H1 (cell line): ENCODE data around the gene SH3RF2. TPM values are rescaled to one million over a fixed set of nuclear protein-coding genes. Genes with fewer than 3 reads are reported as not detected.

Source experiments
- CTCF ChIA-PET: fragments of 300-600 bp; sonication (Branson Sonifier 250); formaldehyde crosslinking; loops from one replicate; lab custom pipeline; 2021; ENCODE audit not compliant: partially characterized antibody; lab: Charles Lee
- POLR2A ChIA-PET: fragments of 300-600 bp; sonication (Branson Sonifier 250); formaldehyde crosslinking; loops from one replicate; lab custom pipeline; 2021; ENCODE audit warnings: inconsistent platforms; ENCODE audit not compliant: partially characterized antibody; lab: Charles Lee
- DNase-seq, 2 experiments: peaks; one replicate each; pipeline versions ENCODE4 v3.0.0 to v3.0.0-alpha.2; 2010 to 2022; ENCODE audit warnings: low spot score in 2 of 2, low read depth in 1 of 2, mixed read lengths in 1 of 2
- FAIRE-seq: peaks from 2 replicates; lab custom pipeline; 2011; peaks lifted over from hg19 to GRCh38; lab: Jason Lieb, UNC
- H2AFZ ChIP-seq: 2 replicates; pipeline ENCODE4 v1.8.1; 2012; ENCODE audit warnings: low read length, inconsistent platforms
- H2AK5ac ChIP-seq: 2 replicates; pipeline ENCODE4 v1.6.1; 2013; ENCODE audit warnings: low read depth, low read length
- H2BK120ac ChIP-seq: replicated peaks from 2 replicates; pipeline ENCODE3; 2013; ENCODE audit warnings: low read depth, low read length, inconsistent platforms
- H2BK12ac ChIP-seq: 2 replicates; pipeline ENCODE4 v1.6.1; 2013; ENCODE audit warnings: low read depth, low read length
- H2BK15ac ChIP-seq: 2 replicates; pipeline ENCODE4 v1.6.1; 2013; ENCODE audit warnings: low read length
- H2BK20ac ChIP-seq: 2 replicates; pipeline ENCODE4 v1.6.1; 2013; ENCODE audit warnings: low read length
- H2BK5ac ChIP-seq: 2 replicates; pipeline ENCODE4 v1.6.1; 2013; ENCODE audit warnings: low read depth, low read length
- H3K14ac ChIP-seq: 2 replicates; pipeline ENCODE4 v1.6.1; 2013; ENCODE audit warnings: inconsistent platforms; ENCODE audit not compliant: insufficient read length
- H3K18ac ChIP-seq: 2 replicates; pipeline ENCODE4 v1.6.1; 2013; ENCODE audit warnings: low read length; ENCODE audit errors: extremely low read depth
- H3K23ac ChIP-seq: 2 replicates; pipeline ENCODE4 v1.6.1; 2013; ENCODE audit warnings: inconsistent platforms; ENCODE audit not compliant: insufficient read length
- H3K23me2 ChIP-seq: 2 replicates; pipeline ENCODE4 v1.6.1; 2013; ENCODE audit warnings: low read depth, low read length
- H3K27ac ChIP-seq: 2 replicates; pipeline ENCODE4 v1.6.1; 2011; ENCODE audit warnings: low read depth, low read length, inconsistent platforms
- H3K27me3 ChIP-seq, 4 experiments: replicated peaks in 1 of 4; 1 replicate in 1 of 4; 2 replicates in 3 of 4; pipeline versions ENCODE4 v1.6.1 to v1.8.1; 2011 to 2013; ENCODE audit warnings: low read length in 3 of 4, mild to moderate bottlenecking in 3 of 4, inconsistent platforms in 2 of 4, mixed read lengths in 2 of 4, moderate library complexity in 1 of 4; ENCODE audit not compliant: control insufficient read depth in 3 of 4, insufficient read depth in 3 of 4; ENCODE audit errors: extremely low read depth in 1 of 4
- H3K36me3 ChIP-seq, 4 experiments: 2 replicates each; pipeline versions ENCODE4 v1.6.1 to v1.8.1; 2011 to 2013; ENCODE audit warnings: mild to moderate bottlenecking in 4 of 4, low read length in 3 of 4, moderate library complexity in 2 of 4, control low read depth in 1 of 4, inconsistent platforms in 1 of 4; ENCODE audit not compliant: insufficient read depth in 4 of 4, control insufficient read depth in 2 of 4
- H3K4ac ChIP-seq: replicated peaks from 2 replicates; pipeline ENCODE3; 2013; ENCODE audit warnings: low read length, low read depth, mixed read lengths, inconsistent platforms; ENCODE audit not compliant: insufficient read length
- H3K4me1 ChIP-seq, 4 experiments: replicated peaks in 1 of 4; 1 replicate in 1 of 4; 2 replicates in 3 of 4; pipeline versions ENCODE4 v1.6.1 to v1.8.1; 2011 to 2013; ENCODE audit warnings: low read length in 3 of 4, inconsistent platforms in 2 of 4, mixed read lengths in 1 of 4; ENCODE audit not compliant: insufficient read depth in 4 of 4, control insufficient read depth in 3 of 4
- H3K4me2 ChIP-seq, 2 experiments: 2 replicates each; pipeline versions ENCODE4 v1.6.1 to v1.8.1; 2011 to 2013; ENCODE audit warnings: low read depth in 2 of 2, low read length in 2 of 2, control low read depth in 1 of 2, inconsistent platforms in 1 of 2, mild to moderate bottlenecking in 1 of 2; ENCODE audit not compliant: insufficient read depth in 1 of 2
- H3K4me3 ChIP-seq, 4 experiments: fragments of 200-600, 300-600 bp in 1 of 4; sonication (generic), shearing (Covaris generic), sonication (Bioruptor Twin) in 1 of 4; 2 replicates each; pipeline versions ENCODE4 v1.5.1 to v1.8.1; 2011 to 2016; ENCODE audit warnings: low read length in 4 of 4, low read depth in 3 of 4, control low read depth in 2 of 4, inconsistent platforms in 2 of 4, mild to moderate bottlenecking in 2 of 4, mixed read lengths in 1 of 4, moderate library complexity in 1 of 4; ENCODE audit not compliant: insufficient read depth in 2 of 4; ENCODE audit errors: extremely low read depth in 1 of 4
- H3K56ac ChIP-seq: replicated peaks from 2 replicates; pipeline ENCODE3; 2013; ENCODE audit warnings: low read depth, mild to moderate bottlenecking, mixed read lengths, low read length, inconsistent platforms; ENCODE audit not compliant: insufficient read length
- H3K79me1 ChIP-seq: 2 replicates; pipeline ENCODE4 v1.6.1; 2013; ENCODE audit warnings: low read depth, low read length, control low read depth
- H3K79me2 ChIP-seq, 2 experiments: 2 replicates each; pipeline versions ENCODE4 v1.6.1 to v1.8.1; 2012 to 2013; ENCODE audit warnings: low read length in 2 of 2, mild to moderate bottlenecking in 2 of 2, inconsistent platforms in 1 of 2; ENCODE audit not compliant: insufficient read depth in 2 of 2, control insufficient read depth in 1 of 2
- H3K9ac ChIP-seq, 4 experiments: replicated peaks in 1 of 4; 1 replicate in 1 of 4; 2 replicates in 3 of 4; pipeline versions ENCODE4 v1.6.1 to v1.8.1; 2011 to 2013; ENCODE audit warnings: low read depth in 3 of 4, low read length in 3 of 4, control low read depth in 2 of 4, mild to moderate bottlenecking in 2 of 4, moderate library complexity in 2 of 4, inconsistent platforms in 1 of 4; ENCODE audit errors: extremely low read depth in 1 of 4
- H3K9me3 ChIP-seq, 2 experiments: 2 replicates each; pipeline versions ENCODE4 v1.6.1 to v1.8.1; 2012 to 2013; ENCODE audit warnings: mild to moderate bottlenecking in 2 of 2, moderate library complexity in 2 of 2, control low read depth in 1 of 2, inconsistent platforms in 1 of 2, low read depth in 1 of 2, low read length in 1 of 2, mixed read lengths in 1 of 2; ENCODE audit not compliant: insufficient read depth in 2 of 2
- H4K20me1 ChIP-seq, 2 experiments: replicated peaks in 1 of 2; 2 replicates each; pipeline versions ENCODE3 to v1.8.1; 2011 to 2013; ENCODE audit warnings: inconsistent platforms in 2 of 2, low read length in 2 of 2, mild to moderate bottlenecking in 1 of 2; ENCODE audit not compliant: insufficient read depth in 2 of 2, control insufficient read depth in 1 of 2
- H4K5ac ChIP-seq: 2 replicates; pipeline ENCODE4 v1.6.1; 2013; ENCODE audit warnings: low read length, low read depth, mixed read lengths, inconsistent platforms; ENCODE audit not compliant: insufficient read length
- H4K8ac ChIP-seq: 2 replicates; pipeline ENCODE4 v1.8.0; 2013; ENCODE audit warnings: mild to moderate bottlenecking, moderate library complexity, low read length, inconsistent platforms; ENCODE audit not compliant: insufficient read depth; ENCODE audit errors: extremely low read depth
- H4K91ac ChIP-seq: replicated peaks from 2 replicates; pipeline ENCODE3; 2013; ENCODE audit warnings: low read length, mixed read lengths, inconsistent platforms; ENCODE audit not compliant: insufficient read length
- CTBP2 ChIP-seq: IDR thresholded peaks from 2 replicates; pipeline ENCODE4 v1.7.0; 2011; ENCODE audit warnings: borderline replicate concordance, mild to moderate bottlenecking, moderate library complexity, mixed read lengths, low read length; ENCODE audit not compliant: insufficient read depth, insufficient read length
- FOSL1 ChIP-seq: IDR thresholded peaks from 2 replicates; pipeline ENCODE4 v1.6.1; 2011; ENCODE audit warnings: mild to moderate bottlenecking, low read depth, low read length, moderate library complexity; ENCODE audit not compliant: insufficient read depth
- KDM1A ChIP-seq: fragments of 200-600, 300-600 bp; sonication (generic); IDR thresholded peaks from 2 replicates; pipeline ENCODE4 v1.7.1; 2016; ENCODE audit warnings: mild to moderate bottlenecking, low read length, borderline replicate concordance
- KDM4A ChIP-seq: IDR thresholded peaks from one replicate; pipeline ENCODE4 v1.7.1; 2012; ENCODE audit warnings: low read depth, mild to moderate bottlenecking, moderate library complexity, low read length, inconsistent platforms; ENCODE audit not compliant: severe bottlenecking
- NANOG ChIP-seq: IDR thresholded peaks from 2 replicates; pipeline ENCODE4 v1.6.1; 2011; ENCODE audit warnings: low read length, low read depth, mild to moderate bottlenecking, inconsistent platforms; ENCODE audit not compliant: insufficient read depth, poor library complexity, severe bottlenecking
- RBBP5 ChIP-seq: IDR thresholded peaks from 2 replicates; pipeline ENCODE4 v1.7.1; 2012; ENCODE audit warnings: low read depth, mild to moderate bottlenecking, inconsistent platforms, low read length, moderate library complexity, borderline replicate concordance
- RFX5 ChIP-seq: IDR thresholded peaks from 2 replicates; pipeline ENCODE4 v1.6.1; 2011; ENCODE audit warnings: low read depth, low read length, improper control_type of control experiment, borderline replicate concordance
- RNF2 ChIP-seq: fragments of 200-900, 300-1000 bp; sonication (generic); IDR thresholded peaks from 2 replicates; pipeline ENCODE4 v1.7.1; 2016; ENCODE audit warnings: borderline replicate concordance, low read depth, mild to moderate bottlenecking, antibody characterized with exemption, low read length; ENCODE audit not compliant: poor library complexity, severe bottlenecking; ENCODE audit errors: missing control alignments
- RXRA ChIP-seq: IDR thresholded peaks from 2 replicates; pipeline ENCODE4 v1.6.1; 2011; ENCODE audit warnings: low read depth, mild to moderate bottlenecking, low read length, moderate library complexity; ENCODE audit not compliant: insufficient read depth
- TAF1 ChIP-seq: IDR thresholded peaks from 2 replicates; pipeline ENCODE4 v1.6.1; 2011; ENCODE audit warnings: mild to moderate bottlenecking, low read depth, low read length
- TBP ChIP-seq: IDR thresholded peaks from 2 replicates; pipeline ENCODE4 v1.6.1; 2011; ENCODE audit warnings: low read depth, low read length, improper control_type of control experiment
- TEAD4 ChIP-seq: IDR thresholded peaks from 2 replicates; pipeline ENCODE4 v1.6.1; 2012; ENCODE audit warnings: low read depth, low read length, inconsistent platforms, mixed read lengths
- USF2 ChIP-seq: IDR thresholded peaks from 2 replicates; pipeline ENCODE4 v1.6.1; 2011; ENCODE audit warnings: low read length, improper control_type of control experiment
- WGBS, 2 experiments: shearing (Covaris generic) in 1 of 2; methylation state at CpG; one replicate each; pipeline versions ENCODE4 v1.1.6 to v1.1.7; 2013 to 2015; ENCODE audit warnings: low lambda C conversion rate in 2 of 2, mixed read lengths in 2 of 2, inconsistent platforms in 1 of 2, low coverage in 1 of 2, missing lambda C conversion rate in 1 of 2; ENCODE audit not compliant: insufficient replicate concordance in 2 of 2, insufficient coverage in 1 of 2, insufficient read length in 1 of 2; ENCODE audit errors: extremely low coverage in 1 of 2, missing lambda C conversion rate in 1 of 2; 5-methylcytosine and 5-hydroxymethylcytosine counted together
- polyA plus RNA-seq, 7 experiments: library from polyadenylated mRNA; depleted of rRNA in 3 of 7; stranded (reverse) in 5 of 7; unstranded in 2 of 7; fragments of >200 nt in 5 of 7; fragments of 200-250 nt in 2 of 7; gene quantifications; 1 replicate in 5 of 7; 2 replicates in 1 of 7; 4 replicates in 1 of 7; pipeline versions ENCODE4 v1.2.1 to v1.2.3, GENCODE V29; 2011 to 2013; ENCODE audit warnings: missing spikeins in 2 of 7, mixed read lengths in 2 of 7
- total RNA-seq: library from RNA; stranded (reverse); fragmentation: NEBNext Ultra II Directional; extraction: Animal tissue kit (Norgen Biotek cat#: 25700); gene quantifications from 2 replicates; pipeline ENCODE4 v1.2.1, GENCODE V29; 2021

Gene SH3RF2
- total and polyA plus RNA-seq, 2 of the 8 experiments (the other 6 are each of a cell fraction or from before 2014, with no cell fraction given), result 0.80 to 0.95 TPM

DNA sequence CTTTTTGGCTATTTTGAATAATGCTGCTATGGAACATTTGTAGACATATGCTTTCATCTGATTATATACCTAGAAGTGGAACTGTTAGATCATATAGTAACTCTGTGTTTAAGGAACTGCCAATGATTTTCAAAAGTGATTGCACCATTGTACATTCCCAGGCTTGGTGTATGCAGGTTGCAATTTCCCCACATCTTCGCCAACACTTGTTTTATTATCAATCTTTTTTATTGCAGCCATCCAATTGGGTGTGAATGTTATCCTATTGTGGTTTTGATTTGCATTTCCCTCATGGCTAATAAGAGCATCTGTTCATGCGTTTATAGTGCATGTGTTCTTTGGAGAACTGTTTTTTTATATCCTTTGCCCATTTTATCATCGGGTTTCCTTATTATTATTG lies 87.7 kb downstream of the SH3RF2 start:
- DNase-seq, result no peak
- TF ChIP-seq CTBP2, result no peak
- no peak for TF ChIP-seq KDM1A
- no peak for TF ChIP-seq RXRA
- no peak for TF ChIP-seq KDM4A
- no peak for TF ChIP-seq RFX5
- no peak for TF ChIP-seq NANOG
- no peak for TF ChIP-seq USF2
- TF ChIP-seq RBBP5, result no peak
- TF ChIP-seq TBP, result no peak
- no peak for TF ChIP-seq TEAD4
- no peak for TF ChIP-seq FOSL1
- no peak for TF ChIP-seq RNF2
- TF ChIP-seq TAF1, result no peak

More for the DNA sequence above, 87.7 kb downstream of the SH3RF2 start:
- Histone ChIP-seq H3K79me2 (no peaks in the 10 kb centered on the region), H2BK15ac (no peak overlapping the region), H3K4me1 (peaks cover 2 to 30% (median 13%) of the 10 kb centered on the region in 4 experiments), H3K23ac (no peak overlapping the region), H4K91ac (no peak overlapping the region), H4K20me1 (no peaks in the 10 kb centered on the region), H3K4ac (no peak overlapping the region), H3K23me2 (no peaks in the 10 kb centered on the region), H2BK12ac (no peak overlapping the region), H3K27me3 (no peaks in the 10 kb centered on the region), H3K4me2 (no peak overlapping the region), H4K8ac (no peak overlapping the region), H3K27ac (no peak overlapping the region), H3K9ac (no peak overlapping the region), H3K36me3 (no peaks in the 10 kb centered on the region), H3K79me1 (no peaks in the 10 kb centered on the region), H3K56ac (no peak overlapping the region), H3K4me3 (no peak overlapping the region), H3K14ac (no peak overlapping the region), H3K9me3 (no peaks in the 10 kb centered on the region), H2BK120ac (no peak overlapping the region), H2BK20ac (no peak overlapping the region), H2AK5ac (no peak overlapping the region), H2BK5ac (no peak overlapping the region), H2AFZ (no peak overlapping the region), H3K18ac (no peak overlapping the region), H4K5ac (no peak overlapping the region)
- ChIA-PET POLR2A (no interaction called here), CTCF (no interaction called here)
- no peak for FAIRE-seq
- WGBS, 2 experiments, result 90% methylated on average over 3 of the region's 3 CpGs; no CpG with 5 or more reads in 1 of the 2 experiments
